Stromal cell of bone marrow (primary cell): Measurements from ENCODE around the gene TAF10.

ENCODE experiments used
- DNase-seq: peaks from one replicate; pipeline ENCODE4 v3.0.0-alpha.2; 2012; ENCODE audit warnings: low read depth

The TAF10 gene

GRCh38 chr11:6623391-6624363 lies 11.7 kb upstream of the TAF10 start:
- no peak for DNase-seq

GRCh38 chr11:6622261-6623171 lies 10.5 kb upstream of the TAF10 start:
- DNase-seq = no peak

GRCh38 chr11:6621711-6622211 lies 9.7 kb upstream of the TAF10 start:
- DNase-seq = no peak

GRCh38 chr11:6620636-6621035 lies 8.6 kb upstream of the TAF10 start:
- no peak for DNase-seq

- DNase-seq = peak; percentile 92
Measured at GRCh38 chr11:6619004-6619745, 7.2 kb upstream of the TAF10 start, which contains the start of gene TPP1. Gene TPP1 (minus strand): TSS chr11:6619422. CDS start chr11:6619400, 22 bp downstream.

- DNase-seq = peak; percentile 68
Measured at GRCh38 chr11:6618117-6619003, 6.3 kb upstream of the TAF10 start.

GRCh38 chr11:6617315-6617781 lies 5.3 kb upstream of the TAF10 start:
- no peak for DNase-seq

GRCh38 chr11:6616596-6617250 lies 4.7 kb upstream of the TAF10 start:
- no peak for DNase-seq

- no peak for DNase-seq
Measured at GRCh38 chr11:6615882-6616585, 4.0 kb upstream of the TAF10 start.

GRCh38 chr11:6615046-6615445 lies 3.0 kb upstream of the TAF10 start:
- DNase-seq = no peak

- no peak for DNase-seq
Measured at GRCh38 chr11:6614446-6614845, 2.4 kb upstream of the TAF10 start.

GRCh38 chr11:6613496-6613895 lies 1.5 kb upstream of the TAF10 start:
- DNase-seq = no peak

GRCh38 chr11:6611963-6612212 lies 128 bp downstream of the TAF10 start:
- DNase-seq = no peak

- no peak for DNase-seq
Measured at GRCh38 chr11:6611092-6611962, 689 bp downstream of the TAF10 start.

GRCh38 chr11:6610591-6610990 lies 1.4 kb downstream of the TAF10 start:
- no peak for DNase-seq

GRCh38 chr11:6609502-6610015 lies 2.5 kb downstream of the TAF10 start:
- DNase-seq = no peak

GRCh38 chr11:6608726-6609501 lies 3.1 kb downstream of the TAF10 start:
- DNase-seq = no peak

GRCh38 chr11:6608011-6608410 lies 4.0 kb downstream of the TAF10 start:
- DNase-seq = no peak
